ENCODE results near the gene MFAP2.

Gene MFAP2

GRCh38 chr1:16980473-16981268 lies at the start of gene MFAP2:
Gene MFAP2, minus strand, starts transcription at chr1:16980620. Its CDS starts 2,347 bp downstream, at chr1:16978273.
- peak; percentile 81 for DNase-seq

- no peak for DNase-seq
Measured at GRCh38 chr1:17030206-17030605, 49.8 kb upstream of the MFAP2 start.

- no peak for DNase-seq
Measured at GRCh38 chr1:17028662-17029188, 48.3 kb upstream of the MFAP2 start.

GRCh38 chr1:17027900-17028299 lies 47.5 kb upstream of the MFAP2 start:
- DNase-seq = no peak

GRCh38 chr1:17027403-17027802 lies 47.0 kb upstream of the MFAP2 start:
- no peak for DNase-seq

GRCh38 chr1:17024721-17025120 lies 44.3 kb upstream of the MFAP2 start:
- DNase-seq = no peak

GRCh38 chr1:17023573-17023972 lies 43.2 kb upstream of the MFAP2 start:
- no peak for DNase-seq

GRCh38 chr1:17023102-17023501 lies 42.7 kb upstream of the MFAP2 start:
- DNase-seq = no peak

GRCh38 chr1:17021896-17022295 lies 41.5 kb upstream of the MFAP2 start:
- DNase-seq = no peak

GRCh38 chr1:17020502-17020901 lies 40.1 kb upstream of the MFAP2 start:
- DNase-seq = no peak

GRCh38 chr1:17018849-17019248 lies 38.4 kb upstream of the MFAP2 start:
- DNase-seq = no peak

- DNase-seq = no peak
Measured at GRCh38 chr1:17017435-17017834, 37.0 kb upstream of the MFAP2 start.

- DNase-seq = no peak
Measured at GRCh38 chr1:17016317-17016661, 35.9 kb upstream of the MFAP2 start.

- DNase-seq = no peak
Measured at GRCh38 chr1:17014671-17015567, 34.5 kb upstream of the MFAP2 start.

- DNase-seq = no peak
Measured at GRCh38 chr1:17013491-17014320, 33.3 kb upstream of the MFAP2 start.

GRCh38 chr1:17012775-17013490 lies 32.5 kb upstream of the MFAP2 start:
- no peak for DNase-seq

GRCh38 chr1:17011439-17012307 lies 31.3 kb upstream of the MFAP2 start, which contains the start of gene ATP13A2:
Gene ATP13A2, minus strand, starts transcription at chr1:17011928. Its CDS starts 190 bp downstream, at chr1:17011738.
- DNase-seq = peak; percentile 79

GRCh38 chr1:17011092-17011438 lies 30.6 kb upstream of the MFAP2 start:
- DNase-seq = no peak

- no peak for DNase-seq
Measured at GRCh38 chr1:17009706-17010105, 29.3 kb upstream of the MFAP2 start.

- DNase-seq = no peak
Measured at GRCh38 chr1:17008208-17008855, 27.9 kb upstream of the MFAP2 start.

GRCh38 chr1:17007121-17007520 lies 26.7 kb upstream of the MFAP2 start:
- no peak for DNase-seq

Measured in left hindlimb (tissue), 1 donor.